ENCODE results near the gene ATP2B2.

Gene ATP2B2

GRCh38 chr3:10400050-10400748 lies 105.2 kb downstream of the ATP2B2 start:
- DNase-seq (ENCODE audit: low spot score) = no peak

DNA sequence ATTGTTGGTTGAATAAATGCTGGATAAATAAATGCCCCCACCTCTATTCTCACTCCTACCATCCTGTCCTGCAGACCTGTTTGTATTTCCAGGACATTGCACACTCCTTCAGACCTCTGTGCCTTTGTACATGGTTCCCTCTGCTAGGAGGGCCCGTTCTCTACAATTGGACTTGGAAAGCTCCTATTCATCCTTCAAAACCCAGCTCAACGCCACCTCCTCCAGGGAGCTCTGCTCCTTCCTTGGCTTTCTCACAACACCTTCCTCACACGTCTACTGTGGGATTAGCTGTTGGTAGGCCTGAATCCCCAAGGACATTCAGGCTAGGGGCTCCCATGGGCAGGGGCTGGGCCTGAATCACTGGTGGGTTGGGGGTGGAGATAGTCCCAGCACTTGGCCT lies 105.8 kb downstream of the ATP2B2 start:
- DNase-seq (ENCODE audit: low spot score) = no peak

GRCh38 chr3:10398341-10398740 lies 107.0 kb downstream of the ATP2B2 start:
- DNase-seq (ENCODE audit: low spot score) = no peak

- no peak for DNase-seq (ENCODE audit: low spot score)
Observed at GRCh38 chr3:10397879-10398278, 107.5 kb downstream of the ATP2B2 start.

DNA sequence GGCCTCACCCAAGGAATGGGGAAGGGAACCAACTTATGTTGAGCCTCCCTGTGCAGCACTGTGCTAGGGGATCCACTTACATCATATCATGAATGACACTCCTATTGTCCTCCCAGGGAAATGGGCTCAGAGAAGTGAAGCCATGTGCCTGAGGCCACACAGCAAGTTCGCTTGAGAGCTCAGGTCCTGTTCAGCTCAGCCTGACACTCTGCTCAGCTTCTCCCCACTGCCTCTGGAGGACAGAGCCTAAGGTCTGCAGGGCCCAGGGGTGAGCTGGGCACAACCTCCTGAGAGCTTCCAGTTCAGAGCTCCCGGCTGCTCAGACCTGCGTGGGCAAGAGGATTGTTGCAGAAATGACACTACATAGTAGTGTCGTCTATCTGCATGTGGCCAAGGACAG lies 108.5 kb downstream of the ATP2B2 start:
- no peak for DNase-seq (ENCODE audit: low spot score)

- DNase-seq (ENCODE audit: low spot score) = no peak
Observed at GRCh38 chr3:10396083-10396482, 109.3 kb downstream of the ATP2B2 start.

DNA sequence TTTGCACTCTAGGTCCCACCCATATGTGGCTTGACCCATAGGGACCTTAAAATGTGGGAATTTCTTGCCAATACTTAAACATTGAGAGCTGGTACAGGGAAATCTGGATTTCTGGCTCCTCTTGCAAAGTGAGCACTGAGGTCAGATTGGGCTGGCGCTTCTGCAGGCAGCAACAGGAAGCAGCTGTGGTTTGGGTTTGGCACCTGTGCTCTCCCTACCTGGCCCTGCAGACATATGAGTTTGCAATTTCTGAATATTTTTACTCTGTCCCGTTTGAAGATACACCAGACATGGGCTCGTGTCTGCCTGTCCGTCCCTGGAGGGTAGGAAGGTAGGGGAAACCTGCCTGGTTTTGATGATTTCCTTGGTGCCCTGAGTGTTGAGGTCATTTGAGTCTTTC lies 109.7 kb downstream of the ATP2B2 start:
- DNase-seq (ENCODE audit: low spot score) = no peak

- DNase-seq (ENCODE audit: low spot score) = no peak
Observed at GRCh38 chr3:10395196-10395595, 110.2 kb downstream of the ATP2B2 start.

DNA sequence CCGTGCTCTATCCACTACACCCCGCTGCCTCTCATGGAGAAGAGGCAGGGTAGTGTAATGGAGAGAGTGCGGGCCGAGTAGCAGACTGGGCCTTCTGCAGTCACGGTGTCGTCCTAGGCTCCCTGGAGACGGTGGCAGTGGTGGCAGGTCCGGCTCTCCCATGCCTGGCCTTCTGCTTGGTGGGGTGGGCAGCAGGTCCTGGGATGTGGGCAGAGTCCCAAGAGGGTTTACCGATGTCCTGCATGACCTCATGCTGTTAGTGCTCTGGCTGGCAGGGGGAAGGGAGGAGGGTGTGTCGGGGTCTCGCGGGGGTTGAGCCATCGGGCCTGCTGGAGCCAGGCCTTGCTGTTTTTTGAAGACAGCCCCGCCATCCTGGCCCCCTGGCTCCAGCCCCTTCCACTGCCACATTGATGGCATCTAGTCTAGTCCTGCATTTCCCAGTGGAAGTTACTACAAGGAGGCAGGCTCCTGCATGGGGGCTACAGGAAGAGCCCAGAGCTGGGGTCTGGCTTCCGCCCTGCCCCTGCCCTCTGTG lies 110.8 kb downstream of the ATP2B2 start:
- no peak for DNase-seq (ENCODE audit: low spot score)

GRCh38 chr3:10393514-10393913 lies 111.9 kb downstream of the ATP2B2 start:
- no peak for DNase-seq (ENCODE audit: low spot score)

DNA sequence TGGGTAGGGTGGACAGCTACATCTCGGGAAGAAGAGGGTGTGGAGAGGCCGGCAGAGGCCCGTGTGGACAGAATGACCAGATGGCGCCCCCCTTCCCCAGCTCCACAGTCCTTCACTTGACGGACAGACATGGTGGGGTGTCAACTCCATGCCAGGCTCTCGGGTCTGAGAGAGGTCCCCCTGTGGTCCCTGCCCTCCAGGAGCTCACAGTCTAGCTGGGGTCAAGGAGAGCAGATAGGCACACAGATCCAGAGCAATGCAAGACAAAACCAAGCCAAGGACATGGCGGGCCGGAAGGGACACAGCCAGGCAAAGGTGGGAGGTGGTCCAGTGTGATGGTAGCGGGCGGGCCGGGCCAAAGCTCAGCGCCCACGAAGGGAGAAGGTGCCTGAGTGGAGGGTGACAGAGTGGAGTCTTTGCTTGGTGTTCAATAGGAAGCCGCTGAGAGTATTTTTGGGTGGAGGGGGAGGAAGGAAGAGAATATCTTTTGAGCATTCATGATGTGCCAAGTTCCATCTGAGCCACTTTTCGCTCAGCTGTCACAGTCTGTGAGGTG lies 112.4 kb downstream of the ATP2B2 start:
- DNase-seq (ENCODE audit: low spot score) = no peak

DNA sequence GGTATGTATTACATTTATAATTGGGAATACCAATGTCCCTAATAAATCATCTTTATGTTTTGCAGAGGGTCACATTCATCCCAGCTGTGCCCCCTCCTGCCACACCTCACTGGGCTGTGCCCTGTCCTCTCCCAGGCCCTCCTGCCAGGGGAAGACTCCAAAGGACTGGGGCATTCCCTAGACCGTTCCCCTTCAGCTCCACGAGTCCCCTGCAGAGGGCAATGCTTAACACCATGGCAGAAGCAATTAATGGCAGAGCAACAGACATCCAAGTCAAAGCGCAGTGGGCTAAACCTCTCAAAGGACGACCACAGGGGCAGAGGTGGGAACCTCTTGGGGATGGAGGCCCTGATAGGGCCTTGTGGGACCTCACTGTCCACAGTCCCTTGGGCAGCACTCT lies 113.1 kb downstream of the ATP2B2 start:
- DNase-seq (ENCODE audit: low spot score) = no peak

GRCh38 chr3:10391391-10391790 lies 114.0 kb downstream of the ATP2B2 start:
- no peak for DNase-seq (ENCODE audit: low spot score)

- no peak for DNase-seq (ENCODE audit: low spot score)
Observed at GRCh38 chr3:10390641-10391373, 114.6 kb downstream of the ATP2B2 start.

- no peak for DNase-seq (ENCODE audit: low spot score)
Observed at GRCh38 chr3:10389995-10390394, 115.4 kb downstream of the ATP2B2 start.

DNA sequence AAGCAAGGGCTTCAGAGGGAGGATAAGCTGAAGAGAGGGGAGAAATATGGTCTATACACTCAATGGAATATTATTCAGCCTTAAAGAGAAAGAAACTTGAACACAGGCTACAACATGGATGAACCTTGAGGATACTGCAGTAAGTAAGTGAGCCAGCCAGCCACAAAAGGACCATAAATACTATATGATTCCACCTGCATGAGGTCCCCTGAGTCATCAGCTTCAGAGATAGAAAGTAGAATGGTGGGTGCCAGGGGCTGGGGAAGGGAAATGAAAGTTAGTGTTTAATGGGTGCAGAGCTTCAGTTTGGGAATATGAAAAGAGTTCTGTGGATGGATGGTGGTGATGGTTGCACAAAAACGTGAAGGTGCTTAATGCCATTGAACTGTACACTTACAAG lies 116.0 kb downstream of the ATP2B2 start:
- no peak for DNase-seq (ENCODE audit: low spot score)

DNA sequence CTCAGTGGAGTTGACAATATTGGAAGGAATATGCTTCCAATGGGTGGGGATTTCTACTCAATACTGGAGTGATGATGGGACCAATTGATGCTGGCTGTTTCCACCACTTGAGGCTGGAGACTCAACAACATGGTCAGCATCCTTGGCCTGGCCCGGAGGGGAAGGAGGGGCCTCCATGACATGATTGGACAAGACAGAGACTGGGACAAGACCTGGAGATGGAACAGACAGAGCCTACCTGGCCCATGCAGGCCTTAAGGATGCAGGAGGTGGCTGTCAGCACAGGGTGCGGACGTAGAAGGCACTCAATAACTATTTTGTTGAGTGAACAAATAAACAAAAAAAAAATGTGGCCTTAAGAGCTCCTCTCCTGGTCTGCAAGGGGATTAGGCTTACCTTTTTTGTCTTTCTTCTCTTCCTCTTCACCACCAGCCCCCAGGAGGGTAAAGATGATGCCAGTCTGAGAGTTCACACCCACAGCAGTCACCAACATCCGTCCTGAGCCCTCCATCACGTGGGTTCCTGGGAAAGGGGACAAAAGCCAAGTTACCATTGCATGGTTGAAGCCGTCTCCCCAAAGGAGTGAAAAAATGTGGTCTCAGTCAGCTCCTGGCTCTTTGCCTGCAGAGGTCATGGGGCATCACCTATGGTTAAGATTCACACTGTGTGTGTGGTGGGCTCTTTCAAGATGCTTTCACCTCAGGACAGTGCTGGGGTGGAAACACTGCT lies 117.3 kb downstream of the ATP2B2 start:
- no peak for DNase-seq (ENCODE audit: low spot score)

- no peak for DNase-seq (ENCODE audit: low spot score)
Observed at GRCh38 chr3:10386121-10386520, 119.3 kb downstream of the ATP2B2 start.

GRCh38 chr3:10384541-10385360 lies 120.6 kb downstream of the ATP2B2 start:
- no peak for DNase-seq (ENCODE audit: low spot score)

GRCh38 chr3:10383850-10384248 lies 121.5 kb downstream of the ATP2B2 start:
- DNase-seq (ENCODE audit: low spot score) = no peak
